PC-9 (cell line): ENCODE measurements around the gene CHRM1.

Experiments
- CTCF ChIP-seq: fragments of 200-600 bp; sonication (generic); conservative IDR thresholded peaks from 2 replicates; pipeline ENCODE4 v1.6.1; 2017; ENCODE audit warnings: mixed run types, antibody characterized with exemption, mild to moderate bottlenecking, moderate library complexity
- EZH2 ChIP-seq: fragments of 200-600 bp; sonication (generic); IDR thresholded peaks from 2 replicates; pipeline ENCODE4 v1.8.0; 2017; ENCODE audit warnings: antibody characterized with exemption, low read depth

GRCh38 chr11:62933750-62934495, 12.8 kb upstream of the CHRM1 start:
- TF ChIP-seq CTCF, result no peak
- TF ChIP-seq EZH2, result no peak
